ENCODE results near the gene STARD13. TPM values are rescaled to one million over a fixed set of nuclear protein-coding genes. Genes with fewer than 3 reads are reported as not detected.

The STARD13 gene
- total RNA-seq, 6 donors from 2014 or later = 43.6 to 76.5 (median 63.7) TPM

DNA sequence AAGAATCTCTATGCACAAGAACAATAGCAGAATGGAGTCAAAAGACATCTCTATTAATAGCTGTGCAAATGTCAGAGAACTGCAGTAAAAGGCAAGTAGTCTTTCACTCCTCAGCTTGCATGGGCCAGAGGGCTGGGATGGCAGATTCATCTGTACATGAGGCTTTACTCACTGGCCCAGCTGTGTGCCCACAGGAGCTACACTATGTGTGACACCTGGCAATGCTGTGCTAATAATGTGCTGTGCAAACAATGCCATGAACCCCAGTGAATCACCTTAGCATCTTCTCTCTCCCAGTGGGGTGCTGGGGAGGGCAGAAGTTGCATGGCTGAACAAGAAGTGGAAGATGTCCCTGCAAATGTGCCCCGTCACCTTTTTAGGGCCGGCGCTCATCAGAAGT is 196.2 kb downstream of the STARD13 start:
- Histone ChIP-seq H3K27me3 (no peaks in the 10 kb centered on the region), H3K36me3 (no peaks in the 10 kb centered on the region), H3K9me3 (no peaks in the 10 kb centered on the region), H3K4me3 (no peak overlapping the region), H3K27ac (no peak overlapping the region), H3K4me1 (peaks cover 0 to 19% (median 13%) of the 10 kb centered on the region in 4 donors)
- WGBS, 2 donors = 97 to 100% methylated on average over 3 of the region's 3 CpGs
- DNase-seq (no peak), ATAC-seq (ENCODE audit: low FRiP score in 2 of 2) (no peak)
- TF ChIP-seq EP300 (IDR thresholded peaks at IDR 0.05) (no peak), POLR2AphosphoS5 (IDR thresholded peaks at IDR 0.05) (no peak), CTCF (IDR thresholded peaks at IDR 0.05) (no peak), POLR2A (IDR thresholded peaks at IDR 0.05) (no peak)

DNA sequence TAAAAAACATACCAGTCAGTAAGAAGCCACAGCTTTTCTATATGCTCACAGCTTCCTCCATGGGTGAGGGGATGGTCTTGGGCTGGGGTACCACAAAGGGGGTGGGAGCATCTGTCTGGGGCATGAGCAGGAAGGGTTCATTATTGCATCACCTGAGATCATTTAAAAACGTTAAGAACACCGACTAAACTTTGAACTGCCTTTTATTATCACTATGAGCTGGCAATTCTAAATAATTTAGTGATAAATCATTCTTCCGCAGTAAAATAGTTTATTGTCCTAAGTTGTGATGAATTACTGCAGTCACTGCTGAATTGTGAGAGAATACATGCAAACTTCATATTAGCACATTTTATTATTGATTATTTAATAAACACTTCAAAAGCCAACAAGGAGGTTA is 197.8 kb downstream of the STARD13 start:
- no peak for DNase-seq
- TF ChIP-seq EP300 (IDR thresholded peaks at IDR 0.05) (no peak), POLR2A (IDR thresholded peaks at IDR 0.05) (no peak), POLR2AphosphoS5 (IDR thresholded peaks at IDR 0.05) (no peak), CTCF (IDR thresholded peaks at IDR 0.05) (no peak)
- no peaks in the 10 kb centered on the region for H3K36me3 ChIP-seq

DNA sequence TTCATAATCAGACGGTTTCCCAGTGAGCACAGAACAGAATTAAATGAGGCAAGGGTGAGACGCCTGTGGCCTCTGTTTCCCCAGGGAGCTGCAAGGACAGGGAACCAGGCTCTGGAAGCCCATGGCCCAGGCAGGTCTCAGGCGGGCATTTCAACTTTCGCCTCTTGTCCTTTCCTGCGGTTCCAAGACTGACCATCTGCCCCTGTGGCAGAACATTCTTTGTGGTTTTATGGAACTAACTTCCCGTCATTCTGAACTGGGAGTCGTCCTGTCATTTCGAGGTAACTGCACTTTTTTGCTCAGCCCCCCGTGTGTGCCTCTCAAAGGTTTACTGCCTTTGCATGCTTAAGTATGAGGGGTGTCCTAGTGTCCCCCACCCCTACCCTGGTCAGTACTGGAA is 198.5 kb downstream of the STARD13 start:
- ATAC-seq (ENCODE audit: low FRiP score in 2 of 2) = no peak
- H3K9me3 ChIP-seq = no peaks in the 10 kb centered on the region
- H3K27me3 ChIP-seq = no peaks in the 10 kb centered on the region
- no peak for DNase-seq
- 87 to 88% methylated on average over 9 of the region's 9 CpGs for WGBS, 2 donors
- H3K4me3 ChIP-seq = no peak overlapping the region
- TF ChIP-seq POLR2A (IDR thresholded peaks at IDR 0.05) = no peak
- no peak for TF ChIP-seq POLR2AphosphoS5 (IDR thresholded peaks at IDR 0.05)
- TF ChIP-seq EP300 (IDR thresholded peaks at IDR 0.05) = no peak
- TF ChIP-seq CTCF (IDR thresholded peaks at IDR 0.05) = no peak
- H3K27ac ChIP-seq = no peak overlapping the region
- no peaks in the 10 kb centered on the region for H3K36me3 ChIP-seq
- peaks cover 0 to 14% (median 10%) of the 10 kb centered on the region in 4 donors for H3K4me1 ChIP-seq

More for the DNA sequence above, 197.8 kb downstream of the STARD13 start:
- Histone ChIP-seq H3K27me3 (no peaks in the 10 kb centered on the region), H3K4me1 (peaks cover 0 to 19% (median 13%) of the 10 kb centered on the region in 4 donors), H3K4me3 (no peak overlapping the region), H3K9me3 (no peaks in the 10 kb centered on the region), H3K27ac (no peak overlapping the region)
- no peak for ATAC-seq (ENCODE audit: low FRiP score in 2 of 2)
- 67 to 73% methylated on average over 3 of the region's 3 CpGs for WGBS, 2 donors

GRCh38 chr13:33083054-33083453 is 202.5 kb downstream of the STARD13 start:
- no peak for TF ChIP-seq POLR2AphosphoS5 (IDR thresholded peaks at IDR 0.05)
- Histone ChIP-seq H3K27me3 (no peaks in the 10 kb centered on the region), H3K4me3 (no peak overlapping the region), H3K36me3 (no peaks in the 10 kb centered on the region), H3K27ac (no peak overlapping the region), H3K9me3 (no peaks in the 10 kb centered on the region), H3K4me1 (peaks cover 0 to 9% (median 1%) of the 10 kb centered on the region in 4 donors)
- ATAC-seq (ENCODE audit: low FRiP score in 2 of 2) (no peak), DNase-seq (no peak)
- WGBS, 2 donors = 91 to 93% methylated on average over 1 of the region's 1 CpG

DNA sequence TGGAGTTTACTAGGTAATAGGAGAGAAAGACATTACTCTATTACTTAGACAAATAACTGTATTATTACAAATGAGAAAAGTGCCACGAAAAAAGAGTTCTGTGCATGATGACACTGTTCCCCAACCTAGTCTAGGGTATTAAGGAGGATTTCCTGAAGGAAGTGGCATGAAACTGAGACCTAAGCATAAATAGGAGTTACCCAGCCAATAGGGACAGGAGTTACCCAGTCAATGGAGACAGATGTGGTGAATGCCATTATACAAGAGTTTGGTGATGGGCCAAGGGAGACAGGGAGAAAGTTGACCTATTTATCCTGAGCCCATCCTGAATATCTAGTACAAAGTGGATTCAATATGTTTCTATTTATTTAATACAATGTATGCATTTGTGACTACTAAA is 203.9 kb downstream of the STARD13 start:
- Histone ChIP-seq H3K4me3 (no peak overlapping the region), H3K27ac (no peak overlapping the region), H3K9me3 (no peaks in the 10 kb centered on the region), H3K36me3 (no peaks in the 10 kb centered on the region), H3K4me1 (peaks cover 0 to 9% (median 1%) of the 10 kb centered on the region in 4 donors), H3K27me3 (no peaks in the 10 kb centered on the region)
- WGBS, 2 donors = 50 to 67% methylated on average over 1 of the region's 1 CpG
- DNase-seq (no peak), ATAC-seq (ENCODE audit: low FRiP score in 2 of 2) (no peak)
- no peak for TF ChIP-seq EP300 (IDR thresholded peaks at IDR 0.05)
- TF ChIP-seq CTCF (IDR thresholded peaks at IDR 0.05) = no peak
- no peak for TF ChIP-seq POLR2A (IDR thresholded peaks at IDR 0.05)
- no peak for TF ChIP-seq POLR2AphosphoS5 (IDR thresholded peaks at IDR 0.05)
